AG09309 (cell line): ENCODE data around the gene PIP4K2A.
A peak's percentile ranks its signal among the peaks of the same experiment; 100 is the strongest.

ENCODE experiments used
- DNase-seq: peaks from one replicate; pipeline ENCODE4 v3.0.0-alpha.2; 2010; ENCODE audit warnings: low read depth
- H3K4me3 ChIP-seq: 2 replicates; pipeline ENCODE4 v1.5.1; 2011; ENCODE audit warnings: mild to moderate bottlenecking, low read depth, low read length, moderate library complexity; ENCODE audit not compliant: control insufficient read depth
- CTCF ChIP-seq: IDR thresholded peaks from 2 replicates; pipeline ENCODE4 v1.5.1; 2011; ENCODE audit warnings: mild to moderate bottlenecking, low read depth, low read length, inconsistent platforms; ENCODE audit not compliant: insufficient read depth, control insufficient read depth; ENCODE audit errors: missing control alignments

The PIP4K2A gene

GRCh38 chr10:22604344-22605126 lies 109.8 kb downstream of the PIP4K2A start:
- DNase-seq = no peak
- H3K4me3 ChIP-seq = no peak overlapping the region
- no peak for TF ChIP-seq CTCF

- no peak for TF ChIP-seq CTCF
- no peak for DNase-seq
- no peak overlapping the region for H3K4me3 ChIP-seq
Measured at GRCh38 chr10:22603581-22603980, 110.8 kb downstream of the PIP4K2A start.

- DNase-seq = no peak
- TF ChIP-seq CTCF = no peak
- no peak overlapping the region for H3K4me3 ChIP-seq
Measured at GRCh38 chr10:22601618-22602017, 112.8 kb downstream of the PIP4K2A start.

GRCh38 chr10:22599636-22600228 lies 114.6 kb downstream of the PIP4K2A start:
- DNase-seq = no peak
- TF ChIP-seq CTCF = no peak
- no peak overlapping the region for H3K4me3 ChIP-seq

GRCh38 chr10:22599048-22599561 lies 115.3 kb downstream of the PIP4K2A start:
- no peak overlapping the region for H3K4me3 ChIP-seq
- no peak for TF ChIP-seq CTCF
- peak; percentile 52 for DNase-seq

GRCh38 chr10:22598478-22598877 lies 115.9 kb downstream of the PIP4K2A start:
- no peak overlapping the region for H3K4me3 ChIP-seq
- no peak for TF ChIP-seq CTCF
- DNase-seq = no peak
